ENCODE results near the gene CEBPG. TPM values are rescaled to one million over a fixed set of nuclear protein-coding genes. Genes with fewer than 3 reads are reported as not detected.

CEBPG gene
- total RNA-seq, 2 donors from 2014 or later = 19.9 to 32.6 TPM

DNA sequence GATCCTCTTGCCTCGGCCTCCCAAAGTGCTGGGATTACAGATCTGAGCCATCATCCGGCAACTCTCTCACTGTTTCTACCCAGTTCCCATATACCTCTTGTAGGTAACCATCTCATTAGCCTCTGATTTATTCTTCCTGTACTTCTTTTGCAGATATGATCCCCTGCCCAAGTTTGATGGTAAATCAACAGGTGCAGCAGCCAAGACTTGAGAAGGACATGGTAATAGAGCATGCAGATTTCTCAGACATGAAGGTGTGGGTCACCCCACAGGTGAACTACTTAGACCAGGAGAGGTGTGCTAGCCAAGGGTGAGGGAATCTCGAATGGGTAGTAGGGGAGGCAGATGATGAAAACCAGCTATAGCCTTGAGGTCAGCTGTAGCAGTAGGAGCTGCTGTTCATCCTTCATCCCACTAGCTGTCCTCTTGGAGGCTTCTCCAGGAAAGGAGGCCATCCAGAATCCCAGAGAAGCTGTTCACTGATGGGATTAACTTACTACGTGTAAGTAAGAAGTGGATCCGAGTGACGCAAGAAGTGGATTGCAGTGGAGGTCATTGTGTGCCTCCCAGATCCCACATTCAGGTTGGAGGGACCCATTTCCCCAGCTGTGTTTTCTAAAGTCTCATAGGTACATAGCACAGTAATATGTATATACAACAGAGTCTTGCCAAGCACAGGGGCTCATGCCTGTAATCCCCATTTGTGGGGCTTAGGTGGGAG is 10.8 kb upstream of the CEBPG start:
- Histone ChIP-seq H3K9me3 (no peaks in the 10 kb centered on the region), H3K27ac (no peak overlapping the region), H3K4me3 (no peak overlapping the region), H3K4me1 (ENCODE audit: control insufficient read depth in 1 of 2, low read depth in 2 of 2) (peaks cover under 1 to 9% of the 10 kb centered on the region in 2 donors), H3K36me3 (no peaks in the 10 kb centered on the region), H3K27me3 (replicated peaks; ENCODE audit: insufficient read depth) (no peaks in the 10 kb centered on the region)
- TF ChIP-seq, protein P1, sequence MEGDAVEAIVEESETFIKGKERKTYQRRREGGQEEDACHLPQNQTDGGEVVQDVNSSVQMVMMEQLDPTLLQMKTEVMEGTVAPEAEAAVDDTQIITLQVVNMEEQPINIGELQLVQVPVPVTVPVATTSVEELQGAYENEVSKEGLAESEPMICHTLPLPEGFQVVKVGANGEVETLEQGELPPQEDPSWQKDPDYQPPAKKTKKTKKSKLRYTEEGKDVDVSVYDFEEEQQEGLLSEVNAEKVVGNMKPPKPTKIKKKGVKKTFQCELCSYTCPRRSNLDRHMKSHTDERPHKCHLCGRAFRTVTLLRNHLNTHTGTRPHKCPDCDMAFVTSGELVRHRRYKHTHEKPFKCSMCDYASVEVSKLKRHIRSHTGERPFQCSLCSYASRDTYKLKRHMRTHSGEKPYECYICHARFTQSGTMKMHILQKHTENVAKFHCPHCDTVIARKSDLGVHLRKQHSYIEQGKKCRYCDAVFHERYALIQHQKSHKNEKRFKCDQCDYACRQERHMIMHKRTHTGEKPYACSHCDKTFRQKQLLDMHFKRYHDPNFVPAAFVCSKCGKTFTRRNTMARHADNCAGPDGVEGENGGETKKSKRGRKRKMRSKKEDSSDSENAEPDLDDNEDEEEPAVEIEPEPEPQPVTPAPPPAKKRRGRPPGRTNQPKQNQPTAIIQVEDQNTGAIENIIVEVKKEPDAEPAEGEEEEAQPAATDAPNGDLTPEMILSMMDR (IDR thresholded peaks at IDR 0.05) = no peak
- DNase-seq (ENCODE audit: low spot score) (no peak), ATAC-seq (ENCODE audit: insufficient number of reproducible peaks, low FRiP score, low read depth) (no peak)

DNA sequence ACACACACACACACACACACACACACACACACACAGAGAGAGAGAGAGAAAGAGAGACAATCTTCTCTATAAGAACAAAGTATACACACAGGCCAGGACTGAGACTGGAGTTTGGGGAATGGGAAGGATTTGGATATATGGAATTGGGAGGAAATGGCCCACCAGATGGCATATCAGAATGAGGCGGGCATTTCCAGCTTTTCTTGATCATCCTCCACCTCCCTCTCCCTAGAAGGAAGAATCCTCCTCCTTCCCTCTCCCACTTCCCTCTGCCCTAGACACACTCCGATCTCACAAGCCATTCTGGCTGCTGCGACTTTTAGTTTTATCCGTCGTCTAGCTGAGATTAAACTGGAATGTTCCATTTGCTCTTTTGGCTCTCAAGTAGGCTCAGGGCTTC is 10.0 kb upstream of the CEBPG start:
- no peak overlapping the region for H3K27ac ChIP-seq
- H3K4me3 ChIP-seq = no peak overlapping the region
- peaks cover 0 to under 1% of the 10 kb centered on the region in 2 donors for H3K4me1 ChIP-seq (ENCODE audit: control insufficient read depth in 1 of 2, low read depth in 2 of 2)
- no peaks in the 10 kb centered on the region for H3K36me3 ChIP-seq
- no peaks in the 10 kb centered on the region for H3K27me3 ChIP-seq (replicated peaks; ENCODE audit: insufficient read depth)
- TF ChIP-seq, protein P1 (IDR thresholded peaks at IDR 0.05) = no peak
- no peak for ATAC-seq (ENCODE audit: insufficient number of reproducible peaks, low FRiP score, low read depth)
- no peaks in the 10 kb centered on the region for H3K9me3 ChIP-seq
- DNase-seq (ENCODE audit: low spot score) = no peak

DNA sequence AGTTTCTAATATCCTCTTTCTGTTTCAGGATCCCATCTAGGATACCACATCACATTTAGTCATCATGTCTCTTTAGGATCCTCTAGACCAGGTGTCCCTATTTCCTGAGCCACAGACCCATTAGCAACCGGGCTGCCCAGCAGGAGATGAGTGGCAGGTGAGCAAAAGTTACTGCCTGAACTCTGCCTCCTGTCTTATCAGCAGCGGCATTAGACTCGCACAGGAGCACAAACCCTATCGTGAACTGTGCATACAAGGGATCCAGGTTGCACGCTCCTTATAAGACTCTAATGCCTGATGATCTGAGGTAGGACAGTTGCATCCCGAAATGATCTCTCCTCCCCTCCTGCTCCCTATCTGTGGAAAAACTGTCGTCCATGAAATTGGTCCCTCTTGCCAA is 7.8 kb upstream of the CEBPG start:
- H3K4me3 ChIP-seq = no peak overlapping the region
- no peaks in the 10 kb centered on the region for H3K36me3 ChIP-seq
- H3K9me3 ChIP-seq = no peaks in the 10 kb centered on the region
- no peaks in the 10 kb centered on the region for H3K27me3 ChIP-seq (replicated peaks; ENCODE audit: insufficient read depth)
- no peaks in the 10 kb centered on the region for H3K4me1 ChIP-seq (ENCODE audit: control insufficient read depth in 1 of 2, low read depth in 2 of 2)
- no peak for ATAC-seq (ENCODE audit: insufficient number of reproducible peaks, low FRiP score, low read depth)
- TF ChIP-seq, protein P1 (IDR thresholded peaks at IDR 0.05) = no peak
- H3K27ac ChIP-seq = no peak overlapping the region
- no peak for DNase-seq (ENCODE audit: low spot score)

DNA sequence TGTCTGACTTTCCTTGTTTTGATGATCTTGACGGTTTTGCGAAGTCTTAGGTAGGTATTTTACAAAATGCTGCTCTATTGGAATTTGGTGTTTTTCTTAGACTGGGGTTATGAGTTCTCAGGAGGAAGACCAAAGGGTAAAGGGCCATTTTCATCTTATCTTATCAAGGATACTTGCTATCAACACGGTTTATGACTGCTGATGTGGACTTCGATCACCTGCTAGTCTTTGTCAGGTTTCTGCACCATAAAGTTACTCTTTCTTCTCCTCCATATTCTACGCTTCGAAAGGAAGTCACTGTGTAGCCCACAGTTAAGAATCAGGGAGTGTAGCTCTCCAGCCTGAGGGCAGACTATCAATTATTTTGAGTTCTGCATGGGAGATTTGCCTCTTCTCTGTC is 7.4 kb upstream of the CEBPG start:
- Histone ChIP-seq H3K9me3 (no peaks in the 10 kb centered on the region), H3K36me3 (no peaks in the 10 kb centered on the region), H3K4me1 (ENCODE audit: control insufficient read depth in 1 of 2, low read depth in 2 of 2) (no peaks in the 10 kb centered on the region), H3K27me3 (replicated peaks; ENCODE audit: insufficient read depth) (no peaks in the 10 kb centered on the region), H3K4me3 (no peak overlapping the region), H3K27ac (no peak overlapping the region)
- no peak for ATAC-seq (ENCODE audit: insufficient number of reproducible peaks, low FRiP score, low read depth)
- TF ChIP-seq, protein P1 (IDR thresholded peaks at IDR 0.05) = no peak
- DNase-seq (ENCODE audit: low spot score) = no peak

DNA sequence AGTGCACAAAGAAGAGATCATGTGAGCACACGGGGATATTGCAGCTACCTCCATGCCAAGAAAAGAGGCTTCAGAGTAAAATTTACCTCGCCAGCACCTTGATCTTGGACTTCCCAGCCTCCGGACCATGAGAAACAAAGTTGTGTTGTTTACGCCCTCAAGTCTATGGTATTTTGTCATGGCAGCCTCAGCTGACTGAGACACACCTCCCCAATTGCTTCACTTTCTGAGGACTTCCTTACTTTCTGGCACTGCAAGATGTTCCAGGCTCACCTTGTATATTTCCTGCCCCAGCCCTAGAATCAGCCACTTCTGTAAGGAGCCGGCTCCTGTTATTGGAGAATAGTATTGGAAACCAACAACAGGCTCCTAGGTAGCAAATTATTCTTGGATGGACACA is 6.6 kb upstream of the CEBPG start:
- no peak for ATAC-seq (ENCODE audit: insufficient number of reproducible peaks, low FRiP score, low read depth)
- TF ChIP-seq, protein P1 (IDR thresholded peaks at IDR 0.05) = no peak
- H3K4me3 ChIP-seq = no peak overlapping the region
- no peaks in the 10 kb centered on the region for H3K9me3 ChIP-seq
- DNase-seq (ENCODE audit: low spot score) = no peak
- no peaks in the 10 kb centered on the region for H3K36me3 ChIP-seq
- H3K4me1 ChIP-seq (ENCODE audit: control insufficient read depth in 1 of 2, low read depth in 2 of 2) = no peaks in the 10 kb centered on the region
- no peak overlapping the region for H3K27ac ChIP-seq
- no peaks in the 10 kb centered on the region for H3K27me3 ChIP-seq (replicated peaks; ENCODE audit: insufficient read depth)

All from thoracic aorta (tissue), 2 donors.